Stomach (tissue), 9 donors: Measurements from ENCODE around the gene HEXD. TPM values are rescaled to one million over a fixed set of nuclear protein-coding genes. Genes with fewer than 3 reads are reported as not detected.
"Not testable (repeated sequence)": the region's sequence is repeated elsewhere in the genome, so short reads cannot be mapped to it uniquely, and the experiment has no call there.

ENCODE experiments used
- DNase-seq, 2 donors: peaks; one replicate each; pipeline versions ENCODE4 v3.0.0 to v3.0.0-alpha.2; 2013 to 2019
- H3K27ac ChIP-seq, 5 donors: fragments of 200-600 bp in 4 of 5; sonication (generic) in 4 of 5; one replicate each; pipeline ENCODE4 v1.5.1; 2013 to 2019; ENCODE audit warnings: mild to moderate bottlenecking in 1 of 5, moderate library complexity in 1 of 5
- H3K27me3 ChIP-seq, 3 donors: fragments of 200-600 bp; sonication (generic); one replicate each; pipeline ENCODE4 v1.5.1; 2017 to 2019; ENCODE audit warnings: mixed run types in 1 of 3
- H3K36me3 ChIP-seq, 4 donors: fragments of 200-600 bp; sonication (generic); 1 replicate in 3 of 4; 2 replicates in 1 of 4; pipeline ENCODE4 v1.5.1; 2016 to 2019
- H3K4me1 ChIP-seq, 4 donors: fragments of 200-600 bp; sonication (generic); one replicate each; pipeline ENCODE4 v1.5.1; 2016 to 2019
- H3K4me3 ChIP-seq, 4 donors: fragments of 200-600 bp; sonication (generic) in 3 of 4; one replicate each; pipeline ENCODE4 v1.5.1; 2016 to 2019; ENCODE audit warnings: mild to moderate bottlenecking in 1 of 4
- H3K9me3 ChIP-seq, 4 donors: fragments of 200-600 bp; sonication (generic); one replicate each; pipeline ENCODE4 v1.5.1; 2016 to 2019
- EP300 ChIP-seq: sonication (generic); formaldehyde crosslinking; IDR thresholded peaks from one replicate; pipeline ENCODE4 v1.6.1; 2017; ENCODE audit warnings: antibody characterized with exemption
- POLR2A ChIP-seq, 4 donors: fragments of 450-650 bp; IDR thresholded peaks; one replicate each; pipeline ENCODE4 v1.6.1; 2016; ENCODE audit warnings: antibody characterized with exemption in 4 of 4, control low read depth in 2 of 4, mild to moderate bottlenecking in 1 of 4, moderate library complexity in 1 of 4
- POLR2AphosphoS5 ChIP-seq, 3 donors: sonication (generic); formaldehyde crosslinking; IDR thresholded peaks; one replicate each; pipeline ENCODE4 v1.6.1; 2016; ENCODE audit warnings: antibody characterized with exemption in 3 of 3
- WGBS, 5 donors: extraction: QIAGEN DNeasy Blood & Tissue Kit in 3 of 5; methylation state at CpG; one replicate each; pipeline versions ENCODE4 v1.1.5 to v1.1.7; 2013 to 2018; 5-methylcytosine and 5-hydroxymethylcytosine counted together
- intact Hi-C: fragments of 100-400 bp; cut with DNase I; formaldehyde crosslinking; loops from one replicate; pipeline ENCODE4 v1.15.1; 2023; ENCODE audit warnings: low total_unique reads
- polyA plus RNA-seq, 3 donors: library from polyadenylated mRNA; stranded (reverse); fragments of 200-250 nt; gene quantifications; one replicate each; pipeline ENCODE4 v1.2.3, GENCODE V29; 2013
- total RNA-seq, 5 donors: library from RNA; depleted of rRNA; stranded (reverse); fragments of >200 nt; gene quantifications; one replicate each; pipeline versions ENCODE4 v1.1.0 to v1.2.3, GENCODE V29; 2014 to 2016
- TF ChIP-seq, protein P1 (sequence below), 7 experiments: fragments of 450-650 bp in 4 of 7; fragments of 200-600 bp in 3 of 7; sonication (generic) in 3 of 7; IDR thresholded peaks; one replicate each; pipeline ENCODE4 v1.5.1; 2016 to 2019; ENCODE audit warnings: antibody characterized with exemption in 7 of 7, control low read depth in 2 of 7, mild to moderate bottlenecking in 1 of 7
- donor health status: healthy with polysubstance abuse.
- donor health status: Bipolar disorder and iron deficiency.
- donor health status: healthy.

Gene HEXD
- total and polyA plus RNA-seq, 8 donors, result 13.8 to 212 (median 102) TPM

DNA sequence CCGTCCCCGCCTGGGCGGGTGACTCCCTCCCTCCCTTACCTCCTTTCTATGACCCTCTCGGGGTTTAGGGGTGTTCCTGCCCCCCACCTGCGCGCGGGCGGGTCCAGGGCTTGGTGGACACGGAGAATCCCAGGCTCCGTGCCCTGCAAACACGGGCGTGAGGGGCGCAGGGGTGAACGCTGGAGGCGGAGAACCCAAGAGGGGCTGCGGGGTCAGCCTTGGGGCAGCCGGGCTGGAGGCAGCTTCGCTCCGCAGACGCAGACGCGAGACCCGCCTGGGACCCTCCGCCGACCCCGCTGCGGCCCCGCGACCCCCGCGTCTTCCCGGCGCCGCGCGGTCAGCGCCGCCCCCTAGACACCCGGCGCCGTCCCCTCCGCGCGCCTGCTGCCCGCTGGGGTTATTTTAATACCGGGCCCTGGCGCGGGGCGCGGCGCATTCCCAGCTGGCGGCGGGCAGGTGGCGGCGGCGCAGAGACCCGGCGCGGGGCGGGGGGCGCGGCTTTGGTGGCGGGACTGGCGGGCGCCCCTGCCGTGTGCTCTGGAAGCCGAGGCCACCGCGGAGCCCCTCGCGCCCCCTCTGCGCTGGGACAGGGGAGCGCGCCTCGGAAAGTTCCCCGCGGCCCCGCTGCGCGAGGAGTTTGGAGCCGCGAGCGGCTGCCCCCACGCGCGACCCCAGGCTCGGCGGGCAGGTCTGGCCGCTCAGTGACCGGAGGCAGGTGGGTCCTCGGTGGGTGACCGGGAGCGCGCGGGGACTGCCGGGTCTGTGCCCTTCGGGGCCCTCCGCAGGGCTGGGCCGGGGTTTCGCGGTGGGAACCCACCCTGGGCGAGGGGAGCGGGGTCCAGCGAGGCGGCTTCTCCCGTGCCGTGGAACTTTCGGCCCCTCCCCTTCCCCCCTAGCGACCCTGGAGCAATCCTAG lies 46.6 kb upstream of the HEXD start, which contains the start of gene UTS2R:
UTS2R (plus strand) TSS at position 433 of the 916 bp plus-strand sequence. CDS start 2,560 bp downstream, outside the sequence.
- peak in 1 of 2 donors; percentile 49 for DNase-seq
- Histone ChIP-seq H3K4me3 (peak within 1 kb of the TSS; percentile 2 to 40 (median 28)), H3K27me3 (peaks cover 17 to 90% (median 58%) of the 10 kb centered on the region in 3 donors), H3K9me3 (no peaks in the 10 kb centered on the region), H3K27ac (no peak within 1 kb of the TSS), H3K36me3 (no peaks in the 10 kb centered on the region), H3K4me1 (peaks cover 20 to 45% (median 34%) of the 10 kb centered on the region in 4 donors)
- TF ChIP-seq, protein P1, sequence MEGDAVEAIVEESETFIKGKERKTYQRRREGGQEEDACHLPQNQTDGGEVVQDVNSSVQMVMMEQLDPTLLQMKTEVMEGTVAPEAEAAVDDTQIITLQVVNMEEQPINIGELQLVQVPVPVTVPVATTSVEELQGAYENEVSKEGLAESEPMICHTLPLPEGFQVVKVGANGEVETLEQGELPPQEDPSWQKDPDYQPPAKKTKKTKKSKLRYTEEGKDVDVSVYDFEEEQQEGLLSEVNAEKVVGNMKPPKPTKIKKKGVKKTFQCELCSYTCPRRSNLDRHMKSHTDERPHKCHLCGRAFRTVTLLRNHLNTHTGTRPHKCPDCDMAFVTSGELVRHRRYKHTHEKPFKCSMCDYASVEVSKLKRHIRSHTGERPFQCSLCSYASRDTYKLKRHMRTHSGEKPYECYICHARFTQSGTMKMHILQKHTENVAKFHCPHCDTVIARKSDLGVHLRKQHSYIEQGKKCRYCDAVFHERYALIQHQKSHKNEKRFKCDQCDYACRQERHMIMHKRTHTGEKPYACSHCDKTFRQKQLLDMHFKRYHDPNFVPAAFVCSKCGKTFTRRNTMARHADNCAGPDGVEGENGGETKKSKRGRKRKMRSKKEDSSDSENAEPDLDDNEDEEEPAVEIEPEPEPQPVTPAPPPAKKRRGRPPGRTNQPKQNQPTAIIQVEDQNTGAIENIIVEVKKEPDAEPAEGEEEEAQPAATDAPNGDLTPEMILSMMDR (IDR thresholded peaks at IDR 0.05), result no peak
- TF ChIP-seq EP300 (no peak), POLR2AphosphoS5 (IDR thresholded peaks at IDR 0.05) (no peak), POLR2A (IDR thresholded peaks at IDR 0.05) (no peak)
- 4 to 11% (median 4%) methylated on average over 10 to 109 of the region's 109 CpGs for WGBS, 5 donors
- intact Hi-C loops, result no loop called here

DNA sequence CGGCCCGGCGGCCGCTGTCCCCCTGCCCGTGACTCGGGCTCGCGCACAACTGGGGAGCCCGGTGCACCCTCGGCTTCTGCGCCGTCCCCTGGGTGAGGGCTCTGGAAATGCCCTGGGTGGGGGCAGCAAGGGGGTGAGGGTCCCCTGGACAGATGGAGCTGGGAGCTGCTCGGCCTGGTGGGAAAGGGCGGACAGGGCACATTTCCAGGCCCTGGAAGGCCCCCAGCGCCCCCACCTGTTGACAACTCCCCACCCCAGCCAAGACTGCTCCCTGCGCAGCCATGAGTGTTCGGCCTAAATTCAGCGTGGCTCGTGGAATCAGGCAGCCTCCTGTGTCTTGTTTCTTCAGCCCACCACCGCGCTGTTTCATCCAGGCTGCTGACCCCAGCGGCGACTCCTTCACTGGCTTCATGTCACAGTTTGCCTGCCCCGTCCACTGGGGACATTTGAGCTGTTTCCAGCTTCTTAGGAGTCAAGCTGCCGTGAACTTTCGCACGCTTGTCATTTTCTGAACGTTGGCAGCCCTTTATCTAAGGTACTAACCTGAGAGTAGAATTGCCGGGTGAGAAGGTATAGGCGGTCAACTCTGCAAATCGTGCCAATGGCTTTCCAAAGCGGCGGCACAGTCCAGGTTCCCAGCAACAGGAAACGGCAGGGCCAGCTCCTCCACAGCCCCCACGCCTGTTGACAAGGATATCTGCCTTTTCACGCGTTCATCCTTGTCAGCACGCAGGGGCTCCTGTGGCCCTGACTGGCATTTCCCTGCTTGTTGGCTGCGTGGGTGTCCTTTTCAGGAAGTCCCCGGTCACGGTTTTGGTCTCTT lies 45.7 kb upstream of the HEXD start:
- DNase-seq, result no peak

DNA sequence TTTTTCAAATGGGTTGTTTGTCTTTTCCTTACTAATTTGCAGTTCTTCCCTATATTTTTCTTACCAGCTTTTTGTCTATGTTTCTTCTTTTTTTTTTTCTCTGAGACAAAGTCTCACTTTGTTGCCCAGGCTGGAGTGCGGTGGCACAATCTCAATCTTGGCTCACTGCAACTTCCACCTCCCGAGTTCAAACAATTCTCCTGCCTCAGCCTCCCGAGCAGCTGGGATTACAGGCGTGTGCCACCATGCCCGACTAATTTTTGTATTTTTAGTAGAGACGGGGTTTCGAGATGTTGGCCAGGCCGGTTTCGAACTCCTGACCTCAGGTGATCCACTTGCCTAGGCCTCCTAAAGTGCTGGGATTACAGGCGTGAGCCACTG lies 45.1 kb upstream of the HEXD start:
- H3K9me3 ChIP-seq, H3K27ac ChIP-seq, intact Hi-C loops, DNase-seq, H3K36me3 ChIP-seq, H3K4me3 ChIP-seq: not testable (repeated sequence)
- H3K27me3 ChIP-seq, result peaks cover 17 to 94% (median 64%) of the 10 kb centered on the region in 3 donors
- 73 to 84% (median 82%) methylated on average over 10 of the region's 10 CpGs for WGBS, 5 donors
- peaks cover 20 to 45% (median 32%) of the 10 kb centered on the region in 4 donors for H3K4me1 ChIP-seq

More for the DNA sequence above, 45.7 kb upstream of the HEXD start:
- Histone ChIP-seq H3K27me3 (peaks cover 17 to 93% (median 60%) of the 10 kb centered on the region in 3 donors), H3K4me3 (peak overlapping the region in 3 of 4 donors; percentile 22 to 40 (median 35)), H3K4me1 (peaks cover 20 to 45% (median 34%) of the 10 kb centered on the region in 4 donors), H3K9me3 (no peaks in the 10 kb centered on the region), H3K36me3 (no peaks in the 10 kb centered on the region), H3K27ac (no peak overlapping the region)
- 16 to 38% (median 29%) methylated on average over 26 to 41 of the region's 41 CpGs for WGBS, 5 donors
- intact Hi-C loops, result no loop called here
- TF ChIP-seq POLR2A (IDR thresholded peaks at IDR 0.05), result no peak
- TF ChIP-seq, protein P1 (IDR thresholded peaks at IDR 0.05), result no peak
- TF ChIP-seq POLR2AphosphoS5 (IDR thresholded peaks at IDR 0.05), result no peak
- no peak for TF ChIP-seq EP300

DNA sequence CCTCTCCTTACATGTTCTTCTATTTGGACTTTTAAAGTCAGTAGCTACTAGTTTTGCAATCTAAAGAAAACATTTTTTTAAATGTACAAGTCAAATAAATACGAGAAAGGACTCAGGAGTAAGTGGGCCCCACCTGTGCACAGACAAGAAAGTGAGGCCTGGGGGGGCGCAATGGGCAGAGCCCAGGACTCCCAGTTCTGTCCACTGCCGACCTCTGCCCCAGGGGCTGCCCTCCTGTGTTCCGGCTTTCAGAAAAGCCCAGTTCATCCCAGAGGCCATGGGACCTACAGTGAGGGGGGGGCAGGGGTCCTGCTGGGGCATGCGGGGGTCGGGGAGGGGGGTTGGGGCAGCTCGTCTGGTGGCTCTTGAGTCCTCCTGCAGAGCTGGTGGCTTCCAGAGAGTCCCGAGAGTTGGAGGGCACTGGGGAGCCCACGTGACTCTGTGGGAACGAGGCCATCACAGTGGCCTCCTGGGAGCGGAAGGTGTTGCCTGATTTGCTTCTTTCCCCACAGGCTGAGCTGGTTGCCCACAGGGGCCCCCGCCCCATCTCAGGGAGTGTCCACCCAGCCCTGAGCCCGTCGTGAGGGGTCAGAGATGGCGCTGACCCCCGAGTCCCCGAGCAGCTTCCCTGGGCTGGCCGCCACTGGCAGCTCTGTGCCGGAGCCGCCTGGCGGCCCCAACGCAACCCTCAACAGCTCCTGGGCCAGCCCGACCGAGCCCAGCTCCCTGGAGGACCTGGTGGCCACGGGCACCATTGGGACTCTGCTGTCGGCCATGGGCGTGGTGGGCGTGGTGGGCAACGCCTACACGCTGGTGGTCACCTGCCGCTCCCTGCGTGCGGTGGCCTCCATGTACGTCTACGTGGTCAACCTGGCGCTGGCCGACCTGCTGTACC lies 44.2 kb upstream of the HEXD start:
- WGBS, 5 donors, result 75 to 93% (median 84%) methylated on average over 15 to 37 of the region's 37 CpGs
- intact Hi-C loops, result no loop called here
- Histone ChIP-seq H3K4me1 (peaks cover 20 to 45% (median 32%) of the 10 kb centered on the region in 4 donors), H3K9me3 (no peaks in the 10 kb centered on the region), H3K4me3 (no peak overlapping the region), H3K27me3 (peaks cover 17 to 94% (median 74%) of the 10 kb centered on the region in 3 donors), H3K27ac (no peak overlapping the region), H3K36me3 (no peaks in the 10 kb centered on the region)
- TF ChIP-seq, protein P1 (IDR thresholded peaks at IDR 0.05), result no peak
- TF ChIP-seq EP300 (no peak), POLR2A (IDR thresholded peaks at IDR 0.05) (no peak)
- DNase-seq, result no peak
